Embryonic facial prominence (tissue), 1 donor: ENCODE results near the gene CYP46A1.
"Not testable (repeated sequence)": the region's sequence is repeated elsewhere in the genome, so short reads cannot be mapped to it uniquely, and the experiment has no call there.

ENCODE experiments used
- DNase-seq: peaks from one replicate; pipeline ENCODE4 v3.0.0-alpha.2; 2016; ENCODE audit errors: extremely low spot score

The CYP46A1 gene

GRCh38 chr14:99683619-99684409 is at the start of gene CYP46A1:
Gene CYP46A1, plus strand, starts transcription at chr14:99684298. Its CDS starts 120 bp downstream, at chr14:99684418.
- peak; percentile 99 for DNase-seq

DNA sequence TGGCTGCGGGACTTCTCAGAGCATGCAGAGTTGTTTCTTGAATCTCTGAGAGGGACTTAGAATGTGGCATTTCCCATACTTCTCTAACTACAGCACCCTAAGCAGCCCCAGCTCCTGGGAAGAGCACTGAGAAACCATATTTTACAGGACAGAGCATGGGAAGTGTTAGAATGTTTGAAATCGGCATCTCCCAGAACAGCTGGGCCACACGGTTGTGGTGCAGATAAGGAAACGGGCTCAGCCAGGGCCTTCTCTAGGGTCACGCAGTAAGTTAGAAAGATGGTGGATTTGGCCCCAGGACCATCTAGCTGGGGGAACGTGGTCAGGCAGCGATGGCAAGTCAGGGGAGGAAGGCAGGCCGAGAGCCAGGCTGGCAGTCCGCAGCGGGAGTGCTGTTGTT is 49.7 kb upstream of the CYP46A1 start:
- DNase-seq: no peak

- DNase-seq: no peak
Measured at GRCh38 chr14:99635116-99635515, 49.0 kb upstream of the CYP46A1 start.

DNA sequence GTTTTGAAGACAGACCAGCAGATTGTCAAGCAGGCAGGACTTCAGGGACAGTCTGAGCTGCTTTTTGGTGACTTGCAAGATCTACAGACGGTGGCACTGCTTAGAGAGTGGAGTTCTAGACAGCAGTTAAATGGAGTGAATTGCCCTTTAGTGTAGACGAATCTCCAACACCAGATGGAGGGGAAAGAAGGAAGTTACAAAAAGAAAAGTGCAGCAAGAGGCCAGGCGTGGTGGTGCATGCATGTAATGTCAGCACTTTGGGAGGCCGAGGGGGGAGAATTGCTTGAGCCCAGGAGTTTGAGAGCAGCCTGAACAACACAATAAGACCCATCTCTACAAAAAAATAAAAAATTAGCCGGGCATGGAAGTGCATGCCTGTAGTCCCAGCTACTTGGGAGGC is 47.6 kb upstream of the CYP46A1 start:
- DNase-seq: no peak

DNA sequence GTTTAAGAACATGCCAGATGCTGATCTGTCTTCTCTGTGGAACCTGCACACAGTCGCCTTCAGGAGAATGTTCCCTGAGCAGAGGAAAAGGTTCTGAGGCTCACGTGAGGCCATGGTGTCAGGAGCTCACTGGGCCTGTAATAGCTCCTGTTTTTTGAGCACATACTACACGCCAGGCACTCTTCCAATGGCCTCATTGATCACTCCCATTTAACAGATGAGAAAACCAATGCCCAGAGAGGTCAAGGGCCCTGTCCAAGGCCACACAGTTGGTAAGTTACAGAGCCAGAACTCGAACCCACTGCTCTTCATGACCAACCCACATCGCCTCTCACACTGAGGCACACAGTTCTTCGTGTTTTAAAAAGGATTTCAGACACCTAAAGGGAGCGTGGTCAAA is 46.5 kb upstream of the CYP46A1 start:
- no peak for DNase-seq

GRCh38 chr14:99642771-99643170 is 41.3 kb upstream of the CYP46A1 start:
- DNase-seq: not testable (repeated sequence)

DNA sequence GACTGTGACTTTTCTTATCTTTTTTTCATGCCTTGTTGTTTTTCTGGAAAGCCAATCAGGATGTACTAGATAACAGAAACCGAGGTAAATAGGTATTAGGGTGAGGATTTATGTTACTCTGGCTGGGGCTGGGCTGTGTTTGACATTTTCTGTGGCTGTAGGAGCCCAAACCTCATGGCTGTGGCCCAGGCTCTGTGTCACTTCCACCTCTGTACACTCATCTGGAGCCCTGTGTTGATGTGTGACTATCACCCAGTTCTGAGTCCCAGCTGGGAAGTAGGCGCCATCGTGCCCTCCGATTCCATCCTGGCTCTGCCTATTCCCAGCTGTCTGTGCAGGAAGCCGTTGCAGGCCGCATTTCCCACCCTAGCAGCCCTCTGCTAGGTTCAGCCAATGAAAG is 40.8 kb upstream of the CYP46A1 start:
- no peak for DNase-seq

DNA sequence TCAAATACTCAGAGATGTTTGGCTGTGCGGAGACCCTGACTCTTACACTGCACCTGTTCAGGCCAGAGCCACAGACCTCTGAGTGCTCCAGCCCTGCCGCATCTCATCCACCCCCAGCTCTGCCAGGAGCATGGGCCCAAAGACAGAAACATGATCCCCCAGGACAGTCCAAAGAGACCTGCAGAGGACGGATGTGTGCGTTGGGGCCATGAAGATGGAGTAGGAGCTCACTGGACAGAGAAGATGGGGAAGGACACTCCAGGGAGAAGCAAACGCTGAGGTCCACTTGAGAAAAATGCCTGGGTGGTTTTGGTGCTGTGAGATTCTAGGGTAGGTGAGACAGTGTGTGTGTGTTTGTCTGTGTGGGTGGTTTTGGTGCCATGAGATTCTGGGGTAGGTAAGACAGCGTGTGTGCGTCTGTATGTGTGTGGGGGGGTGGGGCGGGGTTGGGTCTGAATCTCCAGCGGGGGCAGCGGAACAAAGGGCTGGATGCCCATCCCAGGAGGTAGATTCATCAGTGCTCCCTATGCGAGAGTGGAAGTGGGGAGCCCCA is 40.0 kb upstream of the CYP46A1 start:
- no peak for DNase-seq

DNA sequence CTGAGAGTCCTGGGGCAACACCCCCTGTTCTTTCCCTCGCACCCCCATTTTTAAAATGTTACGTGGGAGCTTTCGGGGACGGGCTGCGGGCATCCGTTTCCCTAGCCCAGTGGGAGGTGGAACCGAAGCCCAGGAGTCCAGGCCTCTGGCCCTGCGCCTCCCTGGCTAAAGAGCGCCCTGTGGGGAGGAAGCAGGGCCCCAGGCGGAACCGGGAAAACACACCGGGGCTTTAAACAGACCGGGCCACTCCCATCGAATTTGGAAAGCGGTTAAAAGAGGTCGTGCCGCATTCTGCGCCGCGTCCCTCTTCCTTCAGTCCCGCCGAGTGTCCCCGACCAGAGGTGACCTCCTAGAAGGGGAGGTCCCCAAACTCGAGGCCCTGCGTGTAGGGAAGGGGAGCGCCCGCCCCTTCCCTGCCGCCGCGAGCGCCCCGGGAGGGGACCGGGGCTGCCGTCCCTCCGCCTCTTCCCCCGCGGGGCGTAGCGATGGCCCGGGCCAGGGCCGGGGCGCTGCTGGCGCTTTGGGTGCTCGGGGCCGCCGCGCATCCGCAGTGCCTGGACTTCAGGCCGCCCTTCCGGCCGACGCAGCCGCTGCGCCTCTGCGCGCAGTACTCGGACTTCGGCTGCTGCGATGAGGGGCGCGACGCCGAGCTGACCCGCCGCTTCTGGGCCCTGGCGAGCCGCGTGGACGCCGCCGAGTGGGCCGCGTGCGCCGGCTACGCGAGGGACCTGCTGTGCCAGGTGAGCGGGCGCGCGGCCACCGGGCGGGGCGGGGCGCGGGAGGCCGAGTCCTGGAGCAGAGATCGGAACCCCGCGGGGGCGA is 39.2 kb upstream of the CYP46A1 start, which contains the start of gene HHIPL1:
Gene HHIPL1 (plus strand): TSS at position 407 of the 822 bp plus-strand sequence. CDS start 79 bp downstream, at position 486.
- DNase-seq: no peak

GRCh38 chr14:99645545-99646505 is 38.3 kb upstream of the CYP46A1 start:
- DNase-seq: no peak

DNA sequence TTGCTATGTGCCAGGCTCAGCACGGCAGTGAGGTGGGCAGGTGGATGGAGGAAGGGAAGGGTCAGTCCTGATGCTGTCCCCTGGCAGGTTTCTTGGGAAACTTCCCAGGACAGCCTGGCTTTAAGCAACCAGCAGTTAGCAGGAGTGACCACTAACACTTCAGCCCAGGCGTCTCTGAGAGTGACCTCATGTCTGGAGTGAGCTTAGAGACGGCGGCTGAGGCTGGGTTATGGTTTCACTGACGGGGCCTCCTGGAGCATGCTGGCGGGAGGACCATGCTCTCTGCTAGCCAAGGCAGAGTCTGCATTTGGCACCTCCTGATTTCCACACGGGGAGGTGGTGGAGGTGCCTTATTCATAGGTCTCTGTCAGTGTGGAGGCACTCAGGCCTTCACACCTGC is 36.7 kb upstream of the CYP46A1 start:
- no peak for DNase-seq

DNA sequence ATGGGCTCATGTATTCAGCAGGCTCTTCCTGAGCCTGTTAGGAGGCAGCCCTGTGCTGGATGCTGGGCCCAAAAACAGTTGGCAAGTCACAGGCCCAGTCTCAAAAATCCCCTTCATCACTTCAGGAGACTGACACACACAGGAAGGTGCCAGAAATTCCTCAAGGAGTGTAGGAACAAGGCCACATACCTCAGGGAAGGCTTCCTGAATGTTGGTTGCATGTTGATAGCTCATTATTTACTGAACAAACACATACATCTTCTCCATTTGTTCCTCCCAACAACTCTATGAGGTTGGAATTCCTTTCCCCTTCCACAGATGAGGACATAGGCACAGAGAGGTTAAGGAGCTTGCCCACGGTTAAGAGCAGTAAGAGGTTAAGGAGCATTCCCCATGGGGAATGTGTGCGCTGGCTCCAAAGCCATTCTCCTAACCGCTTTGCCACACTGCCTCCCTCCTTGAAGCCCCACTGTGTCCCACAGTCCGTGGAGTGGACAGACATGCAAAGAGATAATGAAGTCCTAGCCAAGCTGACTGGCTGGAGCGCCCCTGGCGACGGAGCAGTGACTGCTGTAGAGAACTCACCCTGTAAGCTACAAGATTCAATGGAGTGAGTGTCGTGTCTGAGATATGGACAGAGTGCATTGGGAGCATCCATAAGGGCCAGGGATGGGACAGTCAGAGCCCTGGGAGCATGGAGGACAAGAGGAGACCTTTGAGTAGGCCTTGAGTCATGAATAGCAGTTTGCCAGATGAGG is 35.9 kb upstream of the CYP46A1 start:
- DNase-seq: no peak

- no peak for DNase-seq
Measured at GRCh38 chr14:99649219-99649618, 34.9 kb upstream of the CYP46A1 start.

- no peak for DNase-seq
Measured at GRCh38 chr14:99649643-99650042, 34.5 kb upstream of the CYP46A1 start.

- DNase-seq: no peak
Measured at GRCh38 chr14:99650189-99650588, 33.9 kb upstream of the CYP46A1 start.

DNA sequence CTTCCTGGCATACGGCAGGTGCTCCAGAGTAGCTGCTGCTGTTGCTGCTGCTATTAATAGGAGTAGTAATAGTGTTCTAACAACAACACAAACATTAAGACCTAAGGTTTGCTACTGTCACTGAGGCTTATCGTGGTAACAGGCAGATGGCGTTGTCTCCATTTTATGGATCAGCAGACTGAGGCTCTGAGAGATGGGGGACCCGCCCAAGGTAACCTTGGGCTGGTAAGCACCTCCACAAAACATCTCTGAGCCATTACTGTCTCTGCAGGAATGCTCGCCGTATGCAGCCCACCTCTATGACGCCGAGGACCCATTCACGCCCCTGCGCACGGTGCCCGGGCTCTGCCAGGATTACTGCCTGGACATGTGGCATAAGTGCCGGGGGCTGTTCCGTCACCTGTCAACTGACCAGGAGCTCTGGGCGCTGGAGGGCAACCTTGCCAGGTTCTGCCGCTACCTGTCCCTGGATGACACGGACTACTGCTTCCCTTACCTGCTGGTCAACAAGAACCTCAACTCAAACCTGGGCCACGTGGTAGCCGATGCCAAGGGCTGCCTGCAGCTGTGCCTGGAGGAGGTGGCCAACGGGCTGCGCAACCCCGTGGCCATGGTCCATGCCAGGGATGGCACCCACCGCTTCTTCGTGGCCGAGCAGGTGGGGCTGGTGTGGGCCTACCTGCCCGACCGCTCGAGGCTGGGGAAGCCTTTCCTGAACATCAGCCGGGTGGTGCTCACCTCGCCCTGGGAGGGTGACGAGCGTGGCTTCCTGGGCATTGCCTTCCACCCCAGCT is 31.9 kb upstream of the CYP46A1 start:
- no peak for DNase-seq

GRCh38 chr14:99654235-99654985 is 29.7 kb upstream of the CYP46A1 start:
- no peak for DNase-seq

- DNase-seq: no peak
Measured at GRCh38 chr14:99655521-99655920, 28.6 kb upstream of the CYP46A1 start.

DNA sequence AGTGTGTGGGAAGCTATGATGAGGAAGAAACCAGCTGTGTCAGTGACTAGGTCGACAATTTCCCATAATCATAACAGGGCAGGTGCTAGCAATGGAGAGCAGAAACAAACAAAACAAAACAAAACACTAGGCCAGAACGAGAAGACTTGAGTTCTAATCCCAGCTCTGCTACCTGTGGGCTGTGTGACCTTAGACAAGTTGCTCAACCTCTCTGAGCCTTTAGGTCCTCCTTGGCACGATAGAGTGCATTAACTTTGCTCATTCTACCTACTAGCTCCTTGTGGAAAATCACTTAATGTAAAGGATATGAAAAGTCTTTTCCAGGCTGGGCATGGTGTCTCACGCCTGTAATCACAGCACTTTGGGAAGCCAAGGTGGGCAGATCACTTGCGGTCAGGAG is 27.9 kb upstream of the CYP46A1 start:
- no peak for DNase-seq
